ENCODE data around the gene CYP11A1. TPM values are rescaled to one million over a fixed set of nuclear protein-coding genes. Genes with fewer than 3 reads are reported as not detected.

Gene CYP11A1
- polyA plus RNA-seq, 1 donor, result 1.0 TPM

- no peak for DNase-seq (ENCODE audit: low read depth)
Measured at GRCh38 chr15:74347757-74348250, 19.6 kb downstream of the CYP11A1 start.

DNA sequence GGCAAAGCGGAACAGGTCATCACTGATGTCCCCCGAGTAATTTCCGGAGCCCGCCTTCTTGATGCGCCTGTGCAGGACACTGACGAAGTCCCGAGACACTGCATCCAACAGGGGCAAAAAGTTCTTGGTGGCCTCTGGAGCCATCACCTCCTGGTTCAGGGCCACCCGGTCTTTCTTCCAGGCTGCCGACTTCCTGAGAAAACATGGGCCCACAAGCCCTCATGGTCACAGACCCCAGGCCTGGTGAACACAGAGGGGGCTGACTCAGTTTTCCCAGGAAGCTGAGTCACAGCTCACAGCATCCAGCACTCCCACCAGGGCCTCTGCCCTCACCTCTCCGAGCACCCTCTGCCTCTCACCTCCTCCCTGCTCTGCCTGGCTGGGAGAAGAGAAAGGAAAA is 22.4 kb downstream of the CYP11A1 start:
- DNase-seq (ENCODE audit: low read depth), result no peak

DNA sequence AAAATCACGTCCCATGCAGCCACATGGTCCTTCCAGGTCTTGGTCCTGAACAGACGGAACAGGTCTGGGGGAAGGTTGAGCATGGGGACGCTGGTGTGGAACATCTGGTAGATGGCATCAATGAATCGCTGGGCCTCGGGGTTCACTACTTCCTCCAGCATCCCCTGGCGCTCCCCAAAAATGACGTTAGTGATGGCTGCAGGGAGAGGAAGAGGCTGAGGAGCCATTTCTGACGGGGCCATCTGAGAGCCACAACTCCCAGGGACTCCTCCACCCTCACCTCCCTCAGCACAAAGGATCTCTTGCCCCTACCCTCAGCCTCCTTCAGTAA is 23.7 kb downstream of the CYP11A1 start:
- DNase-seq (ENCODE audit: low read depth), result no peak

GRCh38 chr15:74343127-74343796 is 24.2 kb downstream of the CYP11A1 start:
- no peak for DNase-seq (ENCODE audit: low read depth)

DNA sequence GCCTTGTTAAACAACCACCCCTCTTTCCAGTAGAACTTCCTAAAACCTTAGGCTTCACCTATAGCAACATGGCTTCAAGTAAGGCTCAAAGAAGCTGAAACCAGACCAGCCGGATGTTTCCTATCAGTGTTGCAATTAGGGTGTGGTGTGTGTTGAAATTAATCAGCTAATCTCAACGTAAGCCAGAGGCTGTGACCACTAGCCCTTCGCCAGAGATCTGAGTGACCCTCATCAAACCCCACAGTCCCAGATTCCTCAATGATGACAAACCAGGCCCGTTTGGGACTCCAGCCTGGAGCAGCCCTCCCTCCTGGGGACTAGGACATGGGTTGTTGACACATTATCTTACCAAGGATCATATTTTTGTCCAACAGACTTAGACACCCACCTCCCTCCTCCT is 27.3 kb downstream of the CYP11A1 start:
- DNase-seq (ENCODE audit: low read depth), result no peak

- no peak for DNase-seq (ENCODE audit: low read depth)
Measured at GRCh38 chr15:74339371-74339770, 28.1 kb downstream of the CYP11A1 start.

DNA sequence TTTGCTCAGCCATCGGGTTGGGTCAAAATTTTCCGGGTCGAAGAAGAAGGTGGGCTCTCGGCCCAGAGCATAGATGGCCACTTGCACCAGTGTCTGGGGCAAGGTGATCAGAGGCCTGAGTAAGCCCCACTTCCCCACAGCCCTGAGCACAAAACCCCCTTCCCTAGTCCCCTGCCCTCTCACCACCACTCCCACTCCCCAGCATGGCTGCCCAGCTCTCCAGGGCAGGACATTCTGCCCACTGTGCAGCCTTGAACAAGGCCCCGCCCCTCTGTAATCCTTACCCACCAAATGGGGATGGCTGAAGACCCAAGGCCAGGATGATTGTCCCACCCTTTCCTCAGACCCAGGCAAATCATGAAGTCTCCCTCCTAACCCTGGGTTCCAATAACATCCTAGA is 28.8 kb downstream of the CYP11A1 start:
- no peak for DNase-seq (ENCODE audit: low read depth)

GRCh38 chr15:74337607-74338211 is 29.7 kb downstream of the CYP11A1 start:
- DNase-seq (ENCODE audit: low read depth), result no peak

- no peak for DNase-seq (ENCODE audit: low read depth)
Measured at GRCh38 chr15:74337146-74337545, 30.3 kb downstream of the CYP11A1 start.

- DNase-seq (ENCODE audit: low read depth), result no peak
Measured at GRCh38 chr15:74336061-74337005, 31.1 kb downstream of the CYP11A1 start.

DNA sequence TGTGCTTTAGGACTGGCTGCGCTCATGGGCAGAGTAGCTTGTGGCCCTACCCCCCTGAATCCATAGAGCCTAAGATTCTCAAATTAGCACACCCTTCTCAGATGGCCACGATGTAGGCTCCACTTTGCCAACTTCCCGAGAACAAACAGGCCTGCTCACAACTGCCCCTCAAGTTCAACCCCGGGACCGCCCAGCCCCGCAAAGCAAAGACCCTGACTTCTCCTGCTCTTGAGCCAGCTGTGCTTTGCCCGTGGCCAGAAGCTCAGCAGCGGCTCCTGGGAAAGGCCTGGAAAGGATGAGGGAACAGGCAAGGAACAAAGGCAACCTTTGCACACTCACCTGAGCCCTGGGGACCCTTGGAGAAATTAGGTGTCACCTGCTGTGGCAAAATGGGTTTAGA is 32.0 kb downstream of the CYP11A1 start:
- DNase-seq (ENCODE audit: low read depth), result no peak

DNA sequence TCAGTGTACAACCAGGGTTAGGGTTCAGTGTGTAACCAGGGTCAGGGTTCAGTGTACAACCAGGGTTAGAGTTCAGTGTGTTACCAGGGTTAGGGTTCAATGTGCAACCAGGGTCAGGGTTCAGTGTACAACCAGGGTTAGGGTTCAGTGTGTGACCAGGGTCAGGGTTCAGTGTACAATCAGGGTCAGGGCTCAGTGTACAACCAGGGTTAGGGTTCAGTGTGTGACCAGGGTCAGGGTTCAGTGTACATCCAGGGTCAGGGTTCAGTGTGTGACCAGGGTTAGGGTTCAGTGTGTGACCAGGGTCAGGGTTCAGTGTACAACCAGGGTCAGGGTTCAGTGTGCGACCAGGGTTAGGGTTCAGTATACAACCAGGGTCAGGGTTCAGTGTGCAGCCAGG is 33.3 kb downstream of the CYP11A1 start:
- no peak for DNase-seq (ENCODE audit: low read depth)

GRCh38 chr15:74333662-74334061 is 33.8 kb downstream of the CYP11A1 start:
- no peak for DNase-seq (ENCODE audit: low read depth)

GRCh38 chr15:74333093-74333492 is 34.4 kb downstream of the CYP11A1 start:
- no peak for DNase-seq (ENCODE audit: low read depth)

- DNase-seq (ENCODE audit: low read depth), result no peak
Measured at GRCh38 chr15:74332611-74333010, 34.8 kb downstream of the CYP11A1 start.

DNA sequence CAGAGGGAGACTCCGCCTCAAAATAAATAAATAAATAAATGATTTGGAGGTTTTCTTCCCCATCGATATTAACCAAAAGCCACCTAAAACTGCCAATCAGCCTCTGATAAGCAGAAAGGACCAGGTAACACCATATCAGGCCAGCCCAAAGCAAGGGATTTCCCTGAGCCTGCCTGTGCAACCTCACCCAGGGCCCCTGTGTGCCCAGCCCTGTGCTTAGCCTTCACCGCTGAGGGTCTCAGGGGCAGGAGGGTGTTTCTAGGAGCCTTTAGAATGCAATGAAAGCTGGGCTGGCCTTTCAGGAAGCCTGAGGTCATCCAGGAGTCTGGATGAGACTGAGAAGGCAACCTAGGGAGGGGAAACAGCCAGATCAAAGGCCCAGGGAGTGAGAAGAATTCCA is 35.4 kb downstream of the CYP11A1 start:
- DNase-seq (ENCODE audit: low read depth), result no peak

DNA sequence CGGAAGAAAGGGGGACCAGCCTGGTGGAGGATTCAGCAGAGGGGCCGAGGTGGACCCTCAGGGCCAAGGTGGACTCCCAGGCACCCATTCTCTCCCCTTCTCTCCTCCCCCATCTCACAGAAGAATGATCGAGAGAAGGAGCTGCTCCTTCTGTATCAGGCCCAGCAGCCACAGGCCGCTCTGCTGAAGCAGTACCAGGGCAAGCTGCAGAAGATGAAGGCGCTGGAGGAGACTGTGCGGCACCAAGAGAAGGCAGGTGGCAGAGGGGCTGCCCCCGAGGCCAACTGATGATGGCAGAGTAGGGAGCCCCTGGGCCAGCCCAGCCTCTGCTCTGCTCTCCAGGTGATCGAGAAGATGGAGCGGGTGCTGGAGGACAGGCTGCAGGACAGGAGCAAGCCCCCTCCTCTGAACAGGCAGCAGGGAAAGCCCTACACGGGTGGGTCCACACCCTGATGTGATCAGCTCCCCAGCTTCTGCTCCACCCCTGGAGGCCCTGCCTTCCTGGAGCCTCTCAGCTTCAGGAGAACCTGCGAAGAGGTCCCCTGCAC is 36.5 kb downstream of the CYP11A1 start:
- DNase-seq (ENCODE audit: low read depth), result no peak

DNA sequence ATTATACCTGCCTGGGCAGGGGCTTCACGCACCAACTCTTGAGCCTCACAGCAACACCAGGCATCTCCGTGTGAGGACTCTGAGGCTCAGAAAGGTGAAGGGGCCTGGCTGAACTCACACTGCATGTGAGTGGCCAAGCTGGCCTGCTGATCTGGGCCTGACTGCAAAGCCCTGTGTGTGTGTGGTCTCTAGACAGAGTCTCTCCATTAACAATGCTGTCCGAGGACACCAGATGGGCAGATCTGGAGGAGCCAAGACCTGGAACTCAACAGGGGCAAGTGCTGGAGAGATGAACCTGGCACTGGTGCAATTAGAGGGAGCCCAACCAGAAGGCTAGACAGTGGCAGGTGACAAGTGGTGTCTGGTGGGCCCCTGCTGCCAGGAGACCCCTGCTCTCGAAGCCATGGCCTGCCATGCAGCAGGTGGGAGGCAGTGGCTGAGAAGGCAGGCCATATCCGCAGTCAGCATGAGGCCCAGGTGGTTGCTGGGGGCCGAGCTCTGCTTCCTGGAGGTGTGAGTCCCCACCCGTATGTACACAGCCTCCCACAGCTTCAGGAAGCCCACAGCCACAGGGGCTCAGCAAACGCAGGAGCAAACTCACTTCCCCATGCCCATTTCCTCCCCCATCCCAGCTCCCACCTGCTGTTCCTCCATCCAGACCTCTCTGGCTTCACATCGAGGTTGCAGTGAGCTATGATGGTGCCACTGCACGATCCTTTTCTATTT is 39.0 kb downstream of the CYP11A1 start:
- no peak for DNase-seq (ENCODE audit: low read depth)

GRCh38 chr15:74327756-74328155 is 39.7 kb downstream of the CYP11A1 start:
- no peak for DNase-seq (ENCODE audit: low read depth)

- no peak for DNase-seq (ENCODE audit: low read depth)
Measured at GRCh38 chr15:74326746-74327145, 40.7 kb downstream of the CYP11A1 start.

DNA sequence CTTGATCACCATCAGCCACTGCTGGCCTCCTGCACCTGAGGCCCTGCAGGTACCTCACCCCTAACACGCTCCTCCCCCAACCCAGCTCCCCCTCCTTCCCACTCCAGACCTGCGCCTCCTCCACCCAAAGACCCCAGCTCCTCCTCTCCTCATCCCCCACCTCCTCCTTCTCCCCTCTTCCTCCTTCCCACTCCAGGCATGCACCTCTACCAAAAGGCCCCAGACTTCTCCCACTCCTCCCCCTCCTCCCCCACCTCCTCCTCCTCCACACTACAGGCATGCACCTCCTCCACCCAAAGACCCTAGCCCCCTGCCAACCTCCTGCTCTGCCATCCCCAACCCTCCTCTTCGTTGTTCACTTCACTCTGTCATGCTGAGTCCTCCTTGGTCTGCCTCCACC is 42.7 kb downstream of the CYP11A1 start:
- no peak for DNase-seq (ENCODE audit: low read depth)
